HG03196 (cell line): ENCODE data around the gene PLCG1.

Experiments used
- ATAC-seq: cut with Tn5 transposase; IDR thresholded peaks from one replicate; pipeline ENCODE4 v1.9.1; 2021; ENCODE audit not compliant: unreplicated experiment

Gene PLCG1

GRCh38 chr20:41178495-41178894, 41.2 kb downstream of the PLCG1 start:
- no peak for ATAC-seq

GRCh38 chr20:41178904-41179432, 41.6 kb downstream of the PLCG1 start:
- no peak for ATAC-seq

- no peak for ATAC-seq
These were observed 42.6 kb downstream of the PLCG1 start for GRCh38 chr20:41179961-41180360.

- no peak for ATAC-seq
These were observed 43.4 kb downstream of the PLCG1 start for GRCh38 chr20:41180599-41181333.

- ATAC-seq: no peak
These were observed 44.2 kb downstream of the PLCG1 start for GRCh38 chr20:41181567-41181966.

- ATAC-seq: no peak
These were observed 45.2 kb downstream of the PLCG1 start for GRCh38 chr20:41182296-41183212.

GRCh38 chr20:41183391-41183790, 46.0 kb downstream of the PLCG1 start:
- ATAC-seq: no peak

GRCh38 chr20:41183831-41184230, 46.5 kb downstream of the PLCG1 start:
- ATAC-seq: no peak

GRCh38 chr20:41185013-41185757, 47.8 kb downstream of the PLCG1 start:
- no peak for ATAC-seq

GRCh38 chr20:41187668-41188067, 50.3 kb downstream of the PLCG1 start:
- ATAC-seq: no peak

- no peak for ATAC-seq
These were observed 54.5 kb downstream of the PLCG1 start for GRCh38 chr20:41191562-41192500.

GRCh38 chr20:41192575-41192974, 55.2 kb downstream of the PLCG1 start:
- ATAC-seq: no peak

- no peak for ATAC-seq
These were observed 59.4 kb downstream of the PLCG1 start for GRCh38 chr20:41196653-41197225.

GRCh38 chr20:41198443-41198842, 61.1 kb downstream of the PLCG1 start:
- ATAC-seq: no peak

- no peak for ATAC-seq
These were observed 63.3 kb downstream of the PLCG1 start for GRCh38 chr20:41200446-41201202.

GRCh38 chr20:41201760-41202159, 64.4 kb downstream of the PLCG1 start:
- ATAC-seq: no peak

GRCh38 chr20:41202426-41202825, 65.1 kb downstream of the PLCG1 start:
- no peak for ATAC-seq

- ATAC-seq: no peak
These were observed 66.3 kb downstream of the PLCG1 start for GRCh38 chr20:41203660-41204059.
